GM19455 (cell line): ENCODE measurements around the gene CD1B.
A peak's percentile ranks its signal among the peaks of the same experiment; 100 is the strongest.
"Not testable (repeated sequence)": the region's sequence is repeated elsewhere in the genome, so short reads cannot be mapped to it uniquely, and the experiment has no call there.

ENCODE experiments used
- ATAC-seq: cut with Tn5 transposase; IDR thresholded peaks from one replicate; pipeline ENCODE4 v1.9.1; 2021; ENCODE audit not compliant: unreplicated experiment

The CD1B gene

DNA sequence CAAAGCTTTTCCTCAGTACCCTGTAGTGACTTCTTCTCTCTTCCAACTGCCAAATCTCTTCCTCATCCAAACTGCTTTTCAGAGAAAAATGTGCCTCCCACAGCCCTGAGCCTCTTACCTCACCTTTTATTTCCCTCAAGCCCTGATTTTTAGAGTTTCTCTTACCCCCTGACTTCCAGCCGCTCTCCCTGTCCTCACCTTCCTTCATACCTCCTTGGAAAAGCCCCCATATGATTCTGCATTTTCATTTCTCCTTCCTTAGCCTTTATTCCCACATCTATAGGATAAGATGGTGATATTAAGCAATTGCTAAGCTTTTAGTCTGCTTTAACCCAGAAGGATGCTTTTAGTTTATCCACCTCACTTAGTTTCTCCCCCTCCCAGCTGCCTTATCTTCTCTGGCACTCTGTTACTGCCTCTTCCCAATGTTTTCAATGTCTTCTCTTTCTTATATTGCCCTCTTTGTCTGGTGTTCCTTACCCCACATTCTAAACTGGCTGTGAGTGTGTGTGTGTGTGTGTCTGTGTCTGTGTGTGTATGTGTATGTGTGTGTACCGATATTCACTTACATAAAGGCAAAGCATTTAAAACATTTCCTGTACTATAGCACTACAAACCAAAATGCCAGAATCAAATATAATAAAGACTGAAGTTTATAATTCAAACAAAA lies at the start of gene CD1B:
TSS of gene CD1B (minus strand) at position 51 of the 670 bp plus-strand sequence. CDS start 108 bp downstream, outside the sequence.
- no peak for ATAC-seq

DNA sequence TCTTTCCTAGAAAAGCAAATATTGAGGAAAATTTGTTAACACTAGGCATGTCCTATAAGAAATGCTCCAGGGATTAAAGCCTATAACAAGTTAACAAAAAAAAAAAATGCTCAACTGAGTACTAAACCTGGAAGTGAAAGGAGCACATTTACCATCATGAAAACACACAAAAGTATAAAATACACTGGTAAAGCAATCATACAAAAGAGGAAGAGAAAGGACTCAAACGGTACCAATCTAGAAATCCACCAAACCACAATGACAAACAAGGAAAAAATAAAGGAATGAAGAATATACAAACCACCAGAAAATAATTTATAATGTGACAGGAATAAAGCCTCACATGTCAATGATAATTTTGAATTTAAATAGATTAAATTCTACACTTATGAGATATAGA lies 43.5 kb upstream of the CD1B start:
- no peak for ATAC-seq

DNA sequence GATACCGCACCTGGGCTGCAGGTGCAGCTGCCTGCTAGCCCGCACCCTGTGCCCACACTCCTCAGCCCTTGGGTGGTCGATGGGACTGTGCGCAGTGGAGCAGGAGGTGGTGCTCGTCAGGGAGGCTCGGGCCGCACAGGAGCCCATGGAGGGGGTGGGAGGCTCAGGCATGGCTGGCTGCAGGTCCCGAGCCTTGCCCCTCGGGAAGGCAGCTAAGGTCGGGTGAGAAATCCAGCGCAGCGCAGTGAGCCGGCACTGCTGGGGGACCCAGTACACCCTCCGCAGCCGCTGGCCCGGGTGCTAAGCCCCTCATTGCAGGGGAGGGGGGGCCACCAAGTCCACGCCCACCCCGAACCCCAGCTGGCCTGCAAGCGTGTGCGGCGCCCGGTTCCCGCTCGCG lies 42.8 kb upstream of the CD1B start:
- not testable (repeated sequence) for ATAC-seq

DNA sequence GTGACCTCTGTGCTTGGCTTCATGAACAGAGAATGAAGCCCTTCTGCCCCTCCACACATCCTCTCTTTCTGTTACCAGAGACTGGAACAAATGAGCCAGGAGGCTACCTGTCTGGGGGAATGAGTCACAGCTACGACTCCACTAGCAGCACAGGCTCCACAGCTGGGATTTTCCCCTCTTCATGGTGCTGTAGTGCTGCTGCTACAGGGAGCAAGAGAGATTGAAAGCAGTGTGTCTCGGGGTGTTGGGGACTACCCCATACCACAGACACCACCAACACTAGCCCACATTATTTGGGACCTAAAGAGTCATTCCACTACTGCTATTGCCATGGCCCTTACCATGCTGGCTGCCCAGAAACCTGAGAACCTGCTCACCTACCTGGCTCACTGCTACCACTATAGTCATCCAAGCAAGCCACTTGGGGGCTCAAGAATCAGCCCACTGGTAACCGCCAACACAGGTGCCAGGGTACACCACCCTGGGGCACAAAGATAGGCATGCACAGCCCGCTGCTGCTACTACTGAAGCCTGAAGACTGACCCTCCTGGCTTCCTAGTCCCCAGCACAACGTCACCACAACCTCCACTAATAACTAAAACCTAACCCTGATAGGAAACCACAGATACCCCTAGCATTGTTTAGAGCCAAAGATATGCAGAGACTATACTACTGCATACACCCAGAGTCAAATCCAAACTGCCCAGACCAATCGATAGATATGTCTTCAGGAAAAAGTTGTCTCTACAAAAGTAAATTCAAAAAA lies 40.0 kb upstream of the CD1B start:
- peak; percentile 76 for ATAC-seq

DNA sequence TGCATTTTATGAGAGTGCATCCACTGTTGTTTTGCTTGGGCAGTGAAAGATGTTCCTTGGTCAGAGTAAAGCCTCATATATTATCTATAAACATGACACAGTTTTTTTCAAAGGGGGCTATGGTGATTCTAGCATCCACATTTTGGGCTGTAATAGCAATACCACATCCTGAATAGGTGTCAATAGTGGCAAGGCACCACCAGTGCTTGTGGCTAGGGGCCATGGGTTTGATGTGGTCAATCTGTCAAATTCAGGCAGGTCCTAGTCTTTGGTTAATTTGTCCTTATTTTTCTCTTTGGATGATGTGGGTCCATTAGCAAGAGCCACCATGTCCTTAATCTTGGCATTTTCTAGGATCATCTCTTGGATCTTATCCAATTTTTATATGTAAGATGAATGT lies 35.5 kb upstream of the CD1B start:
- ATAC-seq: no peak

DNA sequence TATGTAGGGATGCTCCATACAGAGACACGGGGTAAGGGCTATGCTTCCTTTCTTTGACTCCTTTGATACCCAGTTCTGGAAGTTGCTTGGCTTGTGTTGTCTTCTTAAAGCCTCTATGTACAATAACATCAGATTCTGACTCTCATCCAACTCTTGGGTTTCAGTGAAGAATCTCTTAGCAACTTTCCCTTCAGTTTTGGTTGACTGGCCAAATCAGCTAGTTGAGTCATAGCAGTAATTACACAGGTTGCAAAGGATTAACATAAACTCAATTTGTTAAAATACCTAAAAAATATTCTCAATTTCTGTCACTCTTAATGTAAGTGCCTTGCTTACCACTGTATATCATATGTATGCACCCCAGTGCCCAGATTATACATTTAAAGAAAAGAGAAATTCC lies 31.6 kb upstream of the CD1B start:
- ATAC-seq: no peak

DNA sequence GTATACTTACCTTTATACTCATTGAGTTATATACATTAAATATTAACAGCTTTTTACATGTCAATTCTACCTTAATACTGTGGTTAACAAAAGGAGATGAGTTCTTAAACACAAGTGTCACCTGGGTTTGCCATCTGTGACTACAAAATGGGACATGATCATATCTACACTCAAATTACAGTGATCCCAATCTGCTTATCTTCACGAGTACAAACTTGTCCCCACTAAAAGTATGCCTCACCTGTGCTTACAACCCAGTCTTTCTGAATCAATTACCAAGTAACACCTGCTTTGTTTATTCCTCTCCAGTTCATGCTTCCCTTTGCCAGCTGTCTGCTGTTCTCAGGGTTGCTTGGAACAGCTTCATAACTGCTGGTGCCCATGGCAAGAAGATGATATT lies 31.2 kb upstream of the CD1B start:
- ATAC-seq: no peak

DNA sequence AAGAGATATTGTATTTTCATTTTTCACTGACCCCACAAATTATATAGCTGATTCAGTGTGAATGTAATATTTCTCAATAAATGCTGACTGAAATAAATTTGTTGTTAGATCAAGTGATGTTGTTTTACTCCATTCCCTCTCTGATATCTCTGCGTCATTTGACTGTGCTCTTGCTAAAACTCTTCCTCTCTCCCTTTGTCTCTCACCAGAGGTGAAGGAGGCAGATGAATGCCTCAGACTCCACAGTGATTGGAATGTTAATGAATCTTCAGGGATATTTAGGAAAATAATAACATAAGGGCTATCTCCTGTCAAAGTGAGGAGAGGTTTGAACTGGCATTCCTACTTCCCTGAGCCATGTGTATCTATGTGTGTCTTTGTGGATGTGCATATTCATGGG lies 26.1 kb upstream of the CD1B start:
- ATAC-seq: no peak

DNA sequence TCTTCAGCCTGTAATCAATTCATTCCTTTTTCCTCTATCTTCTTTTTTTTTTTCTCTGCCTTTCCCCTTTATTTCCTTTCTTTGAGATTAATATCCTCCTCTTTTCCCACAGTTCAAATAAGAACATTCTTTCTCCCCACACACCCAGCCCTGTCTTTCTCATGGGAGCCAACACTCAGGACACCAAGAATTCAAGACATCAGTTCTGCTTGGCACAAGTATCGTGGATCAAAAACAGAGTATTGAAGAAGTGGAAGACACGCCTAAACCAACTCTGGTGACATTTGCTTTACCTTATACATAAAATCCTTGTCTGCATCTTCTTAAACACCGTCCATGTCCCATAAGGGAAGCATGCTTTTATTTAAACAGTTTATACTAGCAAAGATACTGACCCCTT lies 25.3 kb upstream of the CD1B start:
- ATAC-seq: no peak

DNA sequence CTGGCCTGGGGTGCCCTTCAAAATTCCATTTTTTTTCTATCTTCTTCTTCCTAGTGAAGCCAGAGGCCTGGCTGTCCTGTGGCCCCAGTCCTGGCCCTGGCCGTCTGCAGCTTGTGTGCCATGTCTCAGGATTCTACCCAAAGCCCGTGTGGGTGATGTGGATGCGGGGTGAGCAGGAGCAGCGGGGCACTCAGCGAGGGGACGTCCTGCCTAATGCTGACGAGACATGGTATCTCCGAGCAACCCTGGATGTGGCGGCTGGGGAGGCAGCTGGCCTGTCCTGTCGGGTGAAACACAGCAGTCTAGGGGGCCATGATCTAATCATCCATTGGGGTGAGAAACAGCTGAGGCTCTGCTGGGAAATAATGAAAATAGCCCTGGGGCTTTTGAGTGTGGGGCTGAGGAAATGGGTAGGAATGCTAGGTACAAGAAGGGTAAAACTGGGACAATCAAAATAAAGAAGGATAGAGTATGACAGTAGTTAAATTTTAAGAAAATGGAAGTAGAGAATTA lies 24.5 kb upstream of the CD1B start:
- ATAC-seq: no peak

DNA sequence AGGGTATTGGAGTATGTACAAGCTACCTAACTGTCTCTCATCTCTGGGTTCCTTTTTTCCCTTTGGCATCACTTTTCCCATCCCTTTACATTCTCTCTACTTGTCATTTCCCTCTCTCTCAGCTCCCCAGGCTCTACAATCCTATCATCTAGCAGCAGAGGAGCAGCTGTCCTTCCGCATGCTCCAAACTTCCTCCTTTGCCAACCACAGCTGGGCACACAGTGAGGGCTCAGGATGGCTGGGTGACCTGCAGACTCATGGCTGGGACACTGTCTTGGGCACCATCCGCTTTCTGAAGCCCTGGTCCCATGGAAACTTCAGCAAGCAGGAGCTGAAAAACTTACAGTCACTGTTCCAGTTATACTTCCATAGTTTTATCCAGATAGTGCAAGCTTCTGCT lies 22.9 kb upstream of the CD1B start:
- no peak for ATAC-seq

DNA sequence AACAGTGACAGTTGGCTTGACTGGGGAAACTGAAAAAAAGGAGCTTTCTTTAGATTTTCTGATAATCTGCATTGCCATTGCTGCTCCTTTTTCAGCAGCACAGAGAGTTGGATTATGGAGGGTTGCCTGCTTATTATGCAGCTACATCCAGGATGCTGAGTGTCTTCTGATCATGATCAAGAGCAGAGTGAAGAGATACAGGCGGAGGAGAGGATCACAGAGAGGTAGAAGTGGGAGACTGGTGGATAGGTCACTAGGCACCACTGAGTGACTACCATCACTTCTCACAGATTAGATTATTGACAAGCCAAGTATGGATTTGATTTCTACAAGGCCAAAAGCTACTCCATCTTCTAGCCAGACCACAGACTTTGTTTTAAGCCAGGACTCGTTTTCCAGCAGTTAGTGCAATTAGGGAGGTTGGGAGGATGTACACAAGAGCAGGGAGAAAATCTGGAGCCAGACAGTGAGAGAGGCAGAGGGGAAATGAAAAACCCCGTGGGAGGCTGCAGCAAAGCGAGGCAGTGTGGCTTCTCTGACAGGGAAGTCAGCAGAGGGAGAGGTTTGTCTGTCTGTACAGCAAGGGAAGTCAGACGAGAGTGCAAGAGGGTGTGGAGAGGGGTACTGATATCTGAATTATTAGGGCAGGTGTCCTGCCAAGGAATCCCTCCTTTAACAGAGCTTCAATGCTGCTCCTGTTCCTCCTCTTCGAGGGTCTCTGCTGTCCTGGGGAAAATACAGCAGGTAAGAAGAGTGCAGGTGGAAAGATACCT lies 22.2 kb upstream of the CD1B start, which contains the start of gene CD1E:
TSS of gene CD1E (plus strand) at position 592 of the 773 bp plus-strand sequence. CDS start at position 687, 95 bp downstream.
- no peak for ATAC-seq

DNA sequence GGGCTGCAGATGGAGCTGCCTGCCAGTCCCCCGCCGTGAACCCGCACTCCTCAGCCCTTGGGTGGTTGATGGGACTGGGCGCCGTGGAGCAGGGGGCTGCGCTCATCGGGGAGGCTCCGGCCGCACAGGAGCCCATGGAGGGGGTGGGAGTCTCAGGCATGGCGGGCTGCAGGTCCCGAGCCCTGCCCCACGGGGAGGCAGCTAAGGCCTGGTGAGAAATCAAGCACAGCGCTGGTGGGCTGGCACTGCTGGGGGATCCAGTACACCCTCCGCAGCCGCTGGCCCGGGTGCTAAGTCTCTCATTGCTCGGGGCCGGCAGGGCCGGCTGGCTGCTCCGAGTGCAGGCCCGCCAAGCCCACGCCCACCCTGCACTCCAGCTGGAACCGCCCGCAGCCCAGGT lies 17.6 kb upstream of the CD1B start:
- ATAC-seq: not testable (repeated sequence)

DNA sequence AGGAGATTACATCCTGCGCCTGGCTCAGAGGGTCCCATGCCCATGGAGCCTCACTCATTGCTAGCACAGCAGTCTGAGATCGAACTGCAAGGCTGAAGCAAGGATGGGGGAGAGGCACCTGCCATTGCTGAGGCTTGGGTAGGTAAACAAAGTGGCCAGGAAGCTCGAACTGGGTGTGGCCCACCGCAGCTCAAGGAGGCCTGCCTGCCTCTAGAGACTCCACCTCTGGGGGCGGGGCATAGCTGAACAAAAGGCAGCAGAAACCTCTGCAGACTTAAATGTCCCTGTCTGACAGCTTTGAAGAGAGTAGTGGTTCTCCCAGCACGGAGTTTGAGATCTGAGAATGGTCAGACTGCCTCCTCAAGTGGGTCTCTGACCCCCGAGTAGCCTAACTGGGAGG lies 5.1 kb upstream of the CD1B start:
- ATAC-seq: not testable (repeated sequence)

DNA sequence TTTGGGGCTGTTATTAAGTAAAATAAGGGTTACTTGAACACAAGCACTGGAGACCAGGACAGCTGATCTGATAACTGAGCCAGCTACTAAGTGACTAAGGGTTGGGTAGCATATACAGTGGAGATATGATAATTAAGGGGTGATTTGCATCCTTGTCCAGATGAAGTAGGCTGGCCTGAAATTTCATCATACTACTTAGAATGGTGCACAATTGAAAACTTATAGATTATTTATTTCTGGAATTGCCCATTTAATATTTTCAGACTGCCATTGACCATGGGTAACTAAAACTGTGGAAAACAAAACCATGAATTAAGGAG lies 3.8 kb upstream of the CD1B start:
- no peak for ATAC-seq

DNA sequence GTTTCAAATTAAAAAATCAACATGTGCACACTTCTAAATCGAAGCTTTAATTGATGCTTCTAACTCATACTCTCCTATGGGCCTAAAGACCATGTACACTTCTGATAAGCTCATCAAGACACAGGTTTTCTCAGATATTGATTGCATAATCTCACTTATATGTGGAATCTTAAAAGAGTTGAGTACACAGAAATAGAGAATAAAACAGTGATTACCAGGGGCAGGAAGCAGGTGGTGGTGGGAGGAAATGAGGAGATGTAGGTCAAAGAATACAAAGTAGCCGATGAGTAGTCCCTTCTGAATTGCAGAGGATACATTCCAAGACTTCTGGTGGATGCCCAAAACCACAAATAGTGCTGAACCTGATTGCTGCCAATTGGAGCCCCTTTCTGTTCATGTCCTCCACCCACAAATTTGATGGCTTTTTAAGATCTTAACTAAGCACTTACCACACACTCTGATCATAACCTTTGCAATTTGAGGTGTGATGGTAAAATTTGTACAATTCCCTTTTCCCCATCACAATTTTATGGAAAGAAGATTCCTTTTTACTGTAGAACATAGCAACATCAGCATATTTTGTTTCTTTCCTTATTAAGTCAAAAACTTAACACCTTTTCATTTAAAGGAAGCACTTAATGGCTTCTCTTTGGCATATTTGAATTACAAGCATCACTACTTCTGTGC lies 3.3 kb upstream of the CD1B start:
- no peak for ATAC-seq

DNA sequence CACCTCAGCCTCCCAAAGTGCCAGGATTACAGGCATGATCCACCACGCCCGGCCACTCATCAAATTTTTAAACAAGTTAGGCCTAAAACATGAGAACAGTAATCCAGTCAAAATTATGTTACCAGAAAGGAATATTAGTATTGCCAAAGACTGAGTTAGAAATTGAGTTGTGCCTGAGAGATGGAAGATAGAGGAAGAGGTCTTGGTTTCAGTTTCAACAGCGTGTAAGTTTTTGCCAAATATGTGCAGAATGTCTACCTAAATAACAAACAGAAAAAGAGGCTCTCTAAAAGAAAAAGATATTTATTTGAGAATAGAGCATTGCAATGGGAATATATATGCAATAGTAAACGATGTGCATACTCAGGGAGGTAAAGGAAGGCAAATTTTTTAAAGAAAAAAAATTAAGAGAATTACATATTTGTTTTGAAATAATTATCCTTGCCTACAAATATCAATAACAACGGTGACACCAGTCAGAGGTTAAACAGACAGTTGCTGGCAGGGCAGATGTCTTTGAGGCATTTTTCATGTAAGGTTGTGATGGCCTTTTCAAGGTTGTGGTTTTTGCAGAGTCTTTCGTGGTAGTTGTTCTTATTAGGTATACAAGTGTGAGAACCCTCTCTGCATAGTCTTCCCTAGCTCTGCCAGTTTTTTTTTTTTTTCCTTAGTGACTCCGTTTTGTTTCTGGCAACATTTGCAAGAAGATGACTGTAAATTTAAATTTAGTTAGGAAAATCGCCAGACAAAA lies 2.2 kb upstream of the CD1B start:
- no peak for ATAC-seq

DNA sequence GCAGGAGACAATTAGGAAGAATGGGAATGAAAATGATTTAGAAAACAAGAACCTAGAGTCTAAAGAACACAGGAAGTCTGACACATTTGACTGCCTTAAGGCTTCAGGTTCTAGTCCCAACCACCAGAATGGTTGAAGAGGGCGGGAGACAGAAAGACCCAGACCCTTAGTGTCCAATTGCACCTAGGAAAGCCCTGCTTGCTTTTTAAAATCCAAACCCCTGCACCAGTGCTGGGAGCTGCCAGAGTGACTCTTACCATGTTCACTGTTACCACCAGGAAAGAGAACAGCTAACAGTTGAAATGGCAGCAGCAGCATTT lies 265 bp downstream of the CD1B start:
- ATAC-seq: no peak

DNA sequence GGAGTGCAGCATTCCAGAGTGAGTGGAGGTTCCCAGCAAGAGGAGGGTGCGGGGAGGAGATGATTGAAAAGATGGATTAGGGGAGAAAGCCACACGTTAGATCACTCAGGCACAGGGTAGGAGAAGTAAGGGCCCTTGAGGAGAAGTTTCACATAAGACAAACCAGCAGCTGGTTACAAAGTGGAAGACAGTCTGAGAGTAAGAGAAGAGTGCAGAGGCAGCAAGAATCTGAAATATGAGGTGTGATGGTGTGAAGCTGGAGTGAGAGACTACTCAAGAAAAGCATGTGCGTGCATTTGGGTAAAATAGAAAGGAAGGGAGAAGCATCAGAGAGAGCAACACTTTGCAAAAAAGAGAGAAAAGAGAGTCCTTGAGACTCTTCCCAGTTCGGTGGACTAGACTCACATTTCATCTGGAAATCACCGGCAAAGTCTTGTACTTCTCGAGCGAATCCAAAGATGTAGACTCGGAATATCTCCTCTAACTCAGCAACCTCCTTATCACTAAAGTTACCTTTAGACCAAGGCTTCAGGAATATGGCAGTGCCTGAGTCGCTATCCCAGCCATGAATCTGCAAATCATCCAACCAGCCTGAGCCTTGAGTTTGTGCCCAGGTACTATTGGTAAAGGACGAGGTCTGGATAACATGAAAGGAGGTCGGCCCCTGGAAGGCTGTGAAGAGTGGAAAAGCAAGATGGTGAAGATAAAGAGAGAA lies 783 bp downstream of the CD1B start:
- ATAC-seq: no peak

DNA sequence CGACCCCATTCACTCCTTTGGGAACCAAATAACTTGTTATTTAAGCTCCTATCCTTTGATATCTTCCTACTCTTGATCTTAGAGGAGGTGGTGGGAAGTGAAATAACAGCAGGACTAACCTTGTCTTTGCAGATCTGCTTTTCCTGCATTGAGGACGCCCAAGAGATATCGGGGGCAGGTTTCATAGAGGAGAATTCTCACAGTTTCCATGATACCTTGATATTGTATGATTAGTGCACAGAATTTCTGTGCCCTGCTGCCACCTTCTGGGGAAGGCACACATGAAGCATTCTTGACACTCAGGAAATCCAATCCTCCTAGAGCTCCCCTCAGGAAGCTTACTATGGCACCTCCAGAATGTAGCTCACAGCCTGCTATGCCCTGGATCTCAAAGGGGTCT lies 1.6 kb downstream of the CD1B start:
- no peak for ATAC-seq
